Ovary (tissue), 3 donors: ENCODE results near the gene ANKS1B.

Experiments
- EP300 ChIP-seq: sonication (generic); formaldehyde crosslinking; IDR thresholded peaks from one replicate; pipeline ENCODE4 v1.6.1; 2017; ENCODE audit warnings: antibody characterized with exemption
- POLR2A ChIP-seq: fragments of 450-650 bp; IDR thresholded peaks from one replicate; pipeline ENCODE4 v1.6.1; 2017; ENCODE audit warnings: antibody characterized with exemption, mild to moderate bottlenecking, moderate library complexity
- TF ChIP-seq, protein P1 (sequence below), 3 donors: fragments of 450-650 bp in 2 of 3; fragments of 200-600 bp in 1 of 3; IDR thresholded peaks; one replicate each; pipeline versions ENCODE4 v1.5.1 to v1.8.0; 2016 to 2022; ENCODE audit warnings: antibody characterized with exemption in 3 of 3, mild to moderate bottlenecking in 1 of 3
- donor health status: DM: no; HTN: no; CAD: no.

DNA sequence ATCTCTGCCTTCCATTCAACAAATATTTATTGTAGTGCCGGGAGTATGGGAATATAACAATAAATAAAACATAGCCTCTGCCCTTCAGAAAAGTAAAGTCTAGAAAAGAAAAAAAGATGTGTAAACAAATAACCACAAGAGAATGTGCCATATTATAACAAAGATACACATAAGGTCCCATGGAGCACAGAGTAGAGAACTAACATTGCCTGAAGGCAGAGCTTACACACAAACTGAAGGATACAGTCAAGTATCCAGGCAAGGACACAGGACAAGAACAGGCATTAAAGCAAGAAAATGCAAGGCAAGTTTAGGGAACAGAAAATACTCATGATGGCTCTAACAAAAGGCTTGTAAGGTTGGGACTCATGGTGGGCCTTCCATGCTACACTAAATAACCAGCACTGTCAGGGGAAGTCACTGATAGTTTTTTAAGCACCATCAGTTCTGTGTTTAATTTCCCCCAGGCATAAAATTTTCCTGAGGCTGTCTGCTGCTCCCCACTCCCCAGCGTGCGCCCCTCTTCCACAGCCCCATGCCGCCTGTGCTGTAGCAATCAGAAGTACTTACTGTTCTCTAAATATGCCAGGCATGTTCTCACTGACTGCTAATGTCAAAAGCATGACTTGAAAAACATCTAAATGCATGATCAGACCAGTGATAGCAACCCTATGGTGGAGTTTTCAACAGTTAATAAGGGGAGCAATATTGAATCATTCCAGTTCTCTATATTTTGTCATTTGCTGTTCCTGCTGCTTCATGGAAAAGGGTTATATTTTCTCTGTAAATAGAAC is 77.8 kb downstream of the ANKS1B start:
- TF ChIP-seq EP300 (no peak), POLR2A (no peak)
- TF ChIP-seq, protein P1, sequence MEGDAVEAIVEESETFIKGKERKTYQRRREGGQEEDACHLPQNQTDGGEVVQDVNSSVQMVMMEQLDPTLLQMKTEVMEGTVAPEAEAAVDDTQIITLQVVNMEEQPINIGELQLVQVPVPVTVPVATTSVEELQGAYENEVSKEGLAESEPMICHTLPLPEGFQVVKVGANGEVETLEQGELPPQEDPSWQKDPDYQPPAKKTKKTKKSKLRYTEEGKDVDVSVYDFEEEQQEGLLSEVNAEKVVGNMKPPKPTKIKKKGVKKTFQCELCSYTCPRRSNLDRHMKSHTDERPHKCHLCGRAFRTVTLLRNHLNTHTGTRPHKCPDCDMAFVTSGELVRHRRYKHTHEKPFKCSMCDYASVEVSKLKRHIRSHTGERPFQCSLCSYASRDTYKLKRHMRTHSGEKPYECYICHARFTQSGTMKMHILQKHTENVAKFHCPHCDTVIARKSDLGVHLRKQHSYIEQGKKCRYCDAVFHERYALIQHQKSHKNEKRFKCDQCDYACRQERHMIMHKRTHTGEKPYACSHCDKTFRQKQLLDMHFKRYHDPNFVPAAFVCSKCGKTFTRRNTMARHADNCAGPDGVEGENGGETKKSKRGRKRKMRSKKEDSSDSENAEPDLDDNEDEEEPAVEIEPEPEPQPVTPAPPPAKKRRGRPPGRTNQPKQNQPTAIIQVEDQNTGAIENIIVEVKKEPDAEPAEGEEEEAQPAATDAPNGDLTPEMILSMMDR (IDR thresholded peaks at IDR 0.05) = no peak
